ENCODE measurements around the gene MRPS7.
"Not testable (repeated sequence)": the region's sequence is repeated elsewhere in the genome, so short reads cannot be mapped to it uniquely, and the experiment has no call there.

The MRPS7 gene

GRCh38 chr17:75245011-75245410 is 16.7 kb upstream of the MRPS7 start:
- DNase-seq = no peak

- DNase-seq = no peak
These were observed 15.3 kb upstream of the MRPS7 start for GRCh38 chr17:75246404-75246803.

- DNase-seq = no peak
These were observed 12.1 kb upstream of the MRPS7 start for GRCh38 chr17:75249564-75249963.

GRCh38 chr17:75250009-75250471 is 11.6 kb upstream of the MRPS7 start:
- no peak for DNase-seq

- DNase-seq = no peak
These were observed 9.5 kb upstream of the MRPS7 start for GRCh38 chr17:75252039-75252816.

GRCh38 chr17:75255954-75256698 is 5.6 kb upstream of the MRPS7 start:
- not testable (repeated sequence) for DNase-seq

GRCh38 chr17:75257228-75257627 is 4.5 kb upstream of the MRPS7 start:
- not testable (repeated sequence) for DNase-seq

GRCh38 chr17:75260641-75261335 is 891 bp upstream of the MRPS7 start:
- DNase-seq = peak; percentile 28

- no peak for DNase-seq
These were observed 480 bp downstream of the MRPS7 start for GRCh38 chr17:75262112-75262606.

GRCh38 chr17:75263055-75263454 is 1.4 kb downstream of the MRPS7 start:
- no peak for DNase-seq

GRCh38 chr17:75265614-75266315 is 4.1 kb downstream of the MRPS7 start:
- no peak for DNase-seq

GRCh38 chr17:75266316-75267152 is 4.9 kb downstream of the MRPS7 start:
- no peak for DNase-seq

- DNase-seq = no peak
These were observed 5.4 kb downstream of the MRPS7 start for GRCh38 chr17:75267153-75267410.

- DNase-seq = no peak
These were observed 5.9 kb downstream of the MRPS7 start for GRCh38 chr17:75267411-75268232.

- no peak for DNase-seq
These were observed 8.2 kb downstream of the MRPS7 start for GRCh38 chr17:75269844-75270217.

- DNase-seq = peak; percentile 79
These were observed 8.7 kb downstream of the MRPS7 start for GRCh38 chr17:75270218-75270965.

- DNase-seq = no peak
These were observed 9.2 kb downstream of the MRPS7 start, which contains the start of gene MIF4GD for GRCh38 chr17:75270966-75271232. TSS of gene MIF4GD (minus strand) at chr17:75271231. CDS start at chr17:75270195, 1,036 bp downstream.

GRCh38 chr17:75271233-75271954 is 9.7 kb downstream of the MRPS7 start:
- peak; percentile 91 for DNase-seq

- peak; percentile 50 for DNase-seq
These were observed 10.5 kb downstream of the MRPS7 start for GRCh38 chr17:75271955-75272847.

Data from RPMI8226 (cell line).